K562 (cell line): Measurements from ENCODE around the gene TBCC. TPM values are rescaled to one million over a fixed set of nuclear protein-coding genes. Genes with fewer than 3 reads are reported as not detected.

Experiments
- ETS2 ChIP-seq: IDR thresholded peaks from 2 replicates; pipeline ENCODE4 v1.6.1; 2016; ENCODE audit warnings: borderline replicate concordance, missing genetic modification characterization, mild to moderate bottlenecking, moderate library complexity, missing compliant biosample characterization; ENCODE audit not compliant: poor library complexity, severe bottlenecking
- GTF2E2 ChIP-seq: fragments of 200-800 bp; sonication (Bioruptor generic); IDR thresholded peaks from 2 replicates; pipeline ENCODE4 v1.6.1; 2016; ENCODE audit warnings: missing genetic modification characterization, missing compliant biosample characterization
- HOXB6 ChIP-seq: fragments of 250-450 bp; sonication (Bioruptor Pico); IDR thresholded peaks from 2 replicates; pipeline ENCODE4 v1.5.1; 2022; ENCODE audit warnings: mild to moderate bottlenecking, borderline replicate concordance
- KAT2B ChIP-seq: IDR thresholded peaks from one replicate; pipeline ENCODE4 v1.6.1; 2012; ENCODE audit warnings: low read depth, mild to moderate bottlenecking, control low read depth, inconsistent platforms, low read length, moderate library complexity
- NFIX ChIP-seq: fragments of 250-450 bp; sonication (Bioruptor Pico); IDR thresholded peaks from 2 replicates; pipeline ENCODE4 v1.4.0; 2020; ENCODE audit warnings: low read depth, mild to moderate bottlenecking, moderate library complexity
- RFX5 ChIP-seq: IDR thresholded peaks from 2 replicates; pipeline ENCODE4 v1.6.1; 2011; ENCODE audit warnings: low read depth, mild to moderate bottlenecking, improper control_type of control experiment, low read length
- ZNF124 ChIP-seq: sonication (generic); formaldehyde crosslinking; IDR thresholded peaks from 2 replicates; pipeline ENCODE4 v1.8.1; 2022; ENCODE audit warnings: missing genetic modification reagents
- ZNF668 ChIP-seq: fragments of 250-450 bp; sonication (Bioruptor Pico); IDR thresholded peaks from 2 replicates; pipeline ENCODE4 v1.8.0; 2022; ENCODE audit warnings: mild to moderate bottlenecking, inconsistent platforms
- polyA plus RNA-seq, 8 experiments: library from polyadenylated mRNA; depleted of rRNA in 4 of 8; stranded (reverse) in 5 of 8; unstranded in 3 of 8; fragments of >200 nt; fragmentation: Nextera tagmentation in 2 of 8; fragmentation: Illumina TruSeq in 1 of 8; extraction: Ambion mirVana in 2 of 8; extraction: Trizol in 1 of 8; gene quantifications; 2 replicates each; pipeline versions ENCODE4 v1.2.1 to v1.2.3, GENCODE V29; 2011 to 2014; ENCODE audit warnings: inconsistent platforms in 1 of 8, missing spikeins in 1 of 8
- total RNA-seq, 7 experiments: library from RNA; depleted of rRNA in 6 of 7; stranded (reverse); fragments of >200 nt in 6 of 7; fragmentation: Illumina TruSeq in 2 of 7; extraction: Trizol in 2 of 7; gene quantifications; 2 replicates each; pipeline versions ENCODE4 v1.2.1 to v1.2.3, GENCODE V29; 2011 to 2021; ENCODE audit warnings: low replicate concordance in 1 of 7
- TF ChIP-seq, protein P1 (sequence below): fragments of 450-650 bp; formaldehyde crosslinking; IDR thresholded peaks from 2 replicates; pipeline ENCODE4 v1.4.0; 2022; ENCODE audit warnings: mild to moderate bottlenecking, moderate library complexity
- TF ChIP-seq, protein P2 (sequence below): sonication (generic); formaldehyde crosslinking; IDR thresholded peaks from 2 replicates; pipeline ENCODE4 v1.8.0; 2022; ENCODE audit warnings: mild to moderate bottlenecking, missing genetic modification reagents
- TF ChIP-seq, protein P3 (sequence below): fragments of 450-650 bp; IDR thresholded peaks from 2 replicates; pipeline ENCODE4 v1.6.1; 2014; ENCODE audit warnings: low read depth, mild to moderate bottlenecking, moderate library complexity, borderline replicate concordance
- TF ChIP-seq, protein P4 (sequence below): sonication (generic); formaldehyde crosslinking; IDR thresholded peaks from 2 replicates; pipeline ENCODE4 v1.8.0; 2022; ENCODE audit warnings: mild to moderate bottlenecking, low read depth, missing genetic modification reagents
- TF ChIP-seq, protein P5 (sequence below): sonication (generic); formaldehyde crosslinking; IDR thresholded peaks from 2 replicates; pipeline ENCODE4 v1.8.0; 2022; ENCODE audit warnings: missing genetic modification reagents, mild to moderate bottlenecking, borderline replicate concordance
- TF ChIP-seq, protein P6 (sequence below): fragments of 250-450 bp; sonication (Bioruptor Pico); IDR thresholded peaks from 2 replicates; pipeline ENCODE4 v1.8.0; 2021; ENCODE audit warnings: mild to moderate bottlenecking, moderate library complexity

TBCC gene
- total and polyA plus RNA-seq, 9 of the 15 experiments (the other 6 are each of a cell fraction or from before 2014, with no cell fraction given) = 2.8 to 34.1 (median 23.3) TPM

DNA sequence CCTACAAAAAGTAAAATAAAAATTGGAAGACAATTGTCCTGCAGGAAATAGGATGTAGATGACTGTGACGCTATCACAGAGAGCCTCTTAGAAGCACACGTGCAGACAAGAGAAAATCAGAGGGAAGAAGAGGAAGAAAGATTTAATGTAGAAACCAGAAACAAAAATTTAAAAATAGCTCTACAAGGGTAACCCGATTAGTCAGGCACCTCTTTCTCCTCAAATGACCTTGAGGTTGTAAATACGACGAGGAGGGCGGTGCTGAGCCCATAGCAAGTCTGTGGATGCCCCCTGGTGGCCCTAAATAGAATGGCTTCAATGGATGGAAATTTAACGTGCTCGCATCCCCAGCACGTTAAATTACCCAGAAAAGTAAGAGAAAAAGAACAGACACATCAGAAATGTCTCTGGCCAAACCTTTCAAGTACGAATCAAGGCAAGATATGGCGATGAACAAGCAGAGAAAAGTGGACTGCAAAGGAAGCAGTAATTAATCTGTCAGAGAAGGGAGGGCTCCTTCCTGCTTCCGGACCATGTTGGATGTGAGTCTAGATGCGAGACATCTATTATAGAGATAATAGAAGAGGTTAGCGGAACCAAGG is 19.3 kb downstream of the TBCC start (continued):
- TF ChIP-seq, protein P1, sequence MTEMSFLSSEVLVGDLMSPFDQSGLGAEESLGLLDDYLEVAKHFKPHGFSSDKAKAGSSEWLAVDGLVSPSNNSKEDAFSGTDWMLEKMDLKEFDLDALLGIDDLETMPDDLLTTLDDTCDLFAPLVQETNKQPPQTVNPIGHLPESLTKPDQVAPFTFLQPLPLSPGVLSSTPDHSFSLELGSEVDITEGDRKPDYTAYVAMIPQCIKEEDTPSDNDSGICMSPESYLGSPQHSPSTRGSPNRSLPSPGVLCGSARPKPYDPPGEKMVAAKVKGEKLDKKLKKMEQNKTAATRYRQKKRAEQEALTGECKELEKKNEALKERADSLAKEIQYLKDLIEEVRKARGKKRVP (CRISPR knock-in tag) = no peak
- TF ChIP-seq, protein P2, sequence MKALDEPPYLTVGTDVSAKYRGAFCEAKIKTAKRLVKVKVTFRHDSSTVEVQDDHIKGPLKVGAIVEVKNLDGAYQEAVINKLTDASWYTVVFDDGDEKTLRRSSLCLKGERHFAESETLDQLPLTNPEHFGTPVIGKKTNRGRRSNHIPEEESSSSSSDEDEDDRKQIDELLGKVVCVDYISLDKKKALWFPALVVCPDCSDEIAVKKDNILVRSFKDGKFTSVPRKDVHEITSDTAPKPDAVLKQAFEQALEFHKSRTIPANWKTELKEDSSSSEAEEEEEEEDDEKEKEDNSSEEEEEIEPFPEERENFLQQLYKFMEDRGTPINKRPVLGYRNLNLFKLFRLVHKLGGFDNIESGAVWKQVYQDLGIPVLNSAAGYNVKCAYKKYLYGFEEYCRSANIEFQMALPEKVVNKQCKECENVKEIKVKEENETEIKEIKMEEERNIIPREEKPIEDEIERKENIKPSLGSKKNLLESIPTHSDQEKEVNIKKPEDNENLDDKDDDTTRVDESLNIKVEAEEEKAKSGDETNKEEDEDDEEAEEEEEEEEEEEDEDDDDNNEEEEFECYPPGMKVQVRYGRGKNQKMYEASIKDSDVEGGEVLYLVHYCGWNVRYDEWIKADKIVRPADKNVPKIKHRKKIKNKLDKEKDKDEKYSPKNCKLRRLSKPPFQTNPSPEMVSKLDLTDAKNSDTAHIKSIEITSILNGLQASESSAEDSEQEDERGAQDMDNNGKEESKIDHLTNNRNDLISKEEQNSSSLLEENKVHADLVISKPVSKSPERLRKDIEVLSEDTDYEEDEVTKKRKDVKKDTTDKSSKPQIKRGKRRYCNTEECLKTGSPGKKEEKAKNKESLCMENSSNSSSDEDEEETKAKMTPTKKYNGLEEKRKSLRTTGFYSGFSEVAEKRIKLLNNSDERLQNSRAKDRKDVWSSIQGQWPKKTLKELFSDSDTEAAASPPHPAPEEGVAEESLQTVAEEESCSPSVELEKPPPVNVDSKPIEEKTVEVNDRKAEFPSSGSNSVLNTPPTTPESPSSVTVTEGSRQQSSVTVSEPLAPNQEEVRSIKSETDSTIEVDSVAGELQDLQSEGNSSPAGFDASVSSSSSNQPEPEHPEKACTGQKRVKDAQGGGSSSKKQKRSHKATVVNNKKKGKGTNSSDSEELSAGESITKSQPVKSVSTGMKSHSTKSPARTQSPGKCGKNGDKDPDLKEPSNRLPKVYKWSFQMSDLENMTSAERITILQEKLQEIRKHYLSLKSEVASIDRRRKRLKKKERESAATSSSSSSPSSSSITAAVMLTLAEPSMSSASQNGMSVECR = no peak
- TF ChIP-seq, protein P3, sequence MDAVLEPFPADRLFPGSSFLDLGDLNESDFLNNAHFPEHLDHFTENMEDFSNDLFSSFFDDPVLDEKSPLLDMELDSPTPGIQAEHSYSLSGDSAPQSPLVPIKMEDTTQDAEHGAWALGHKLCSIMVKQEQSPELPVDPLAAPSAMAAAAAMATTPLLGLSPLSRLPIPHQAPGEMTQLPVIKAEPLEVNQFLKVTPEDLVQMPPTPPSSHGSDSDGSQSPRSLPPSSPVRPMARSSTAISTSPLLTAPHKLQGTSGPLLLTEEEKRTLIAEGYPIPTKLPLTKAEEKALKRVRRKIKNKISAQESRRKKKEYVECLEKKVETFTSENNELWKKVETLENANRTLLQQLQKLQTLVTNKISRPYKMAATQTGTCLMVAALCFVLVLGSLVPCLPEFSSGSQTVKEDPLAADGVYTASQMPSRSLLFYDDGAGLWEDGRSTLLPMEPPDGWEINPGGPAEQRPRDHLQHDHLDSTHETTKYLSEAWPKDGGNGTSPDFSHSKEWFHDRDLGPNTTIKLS = no peak
- TF ChIP-seq ZNF124 = no peak
- no peak for TF ChIP-seq RFX5
- no peak for TF ChIP-seq KAT2B
- TF ChIP-seq ZNF668 (CRISPR knock-in tag) = no peak
- no peak for TF ChIP-seq NFIX (CRISPR knock-in tag)
- TF ChIP-seq HOXB6 (CRISPR knock-in tag) = no peak
- TF ChIP-seq, protein P4, sequence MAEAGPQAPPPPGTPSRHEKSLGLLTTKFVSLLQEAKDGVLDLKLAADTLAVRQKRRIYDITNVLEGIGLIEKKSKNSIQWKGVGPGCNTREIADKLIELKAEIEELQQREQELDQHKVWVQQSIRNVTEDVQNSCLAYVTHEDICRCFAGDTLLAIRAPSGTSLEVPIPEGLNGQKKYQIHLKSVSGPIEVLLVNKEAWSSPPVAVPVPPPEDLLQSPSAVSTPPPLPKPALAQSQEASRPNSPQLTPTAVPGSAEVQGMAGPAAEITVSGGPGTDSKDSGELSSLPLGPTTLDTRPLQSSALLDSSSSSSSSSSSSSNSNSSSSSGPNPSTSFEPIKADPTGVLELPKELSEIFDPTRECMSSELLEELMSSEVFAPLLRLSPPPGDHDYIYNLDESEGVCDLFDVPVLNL (CRISPR knock-in tag) = no peak
- TF ChIP-seq, protein P5, sequence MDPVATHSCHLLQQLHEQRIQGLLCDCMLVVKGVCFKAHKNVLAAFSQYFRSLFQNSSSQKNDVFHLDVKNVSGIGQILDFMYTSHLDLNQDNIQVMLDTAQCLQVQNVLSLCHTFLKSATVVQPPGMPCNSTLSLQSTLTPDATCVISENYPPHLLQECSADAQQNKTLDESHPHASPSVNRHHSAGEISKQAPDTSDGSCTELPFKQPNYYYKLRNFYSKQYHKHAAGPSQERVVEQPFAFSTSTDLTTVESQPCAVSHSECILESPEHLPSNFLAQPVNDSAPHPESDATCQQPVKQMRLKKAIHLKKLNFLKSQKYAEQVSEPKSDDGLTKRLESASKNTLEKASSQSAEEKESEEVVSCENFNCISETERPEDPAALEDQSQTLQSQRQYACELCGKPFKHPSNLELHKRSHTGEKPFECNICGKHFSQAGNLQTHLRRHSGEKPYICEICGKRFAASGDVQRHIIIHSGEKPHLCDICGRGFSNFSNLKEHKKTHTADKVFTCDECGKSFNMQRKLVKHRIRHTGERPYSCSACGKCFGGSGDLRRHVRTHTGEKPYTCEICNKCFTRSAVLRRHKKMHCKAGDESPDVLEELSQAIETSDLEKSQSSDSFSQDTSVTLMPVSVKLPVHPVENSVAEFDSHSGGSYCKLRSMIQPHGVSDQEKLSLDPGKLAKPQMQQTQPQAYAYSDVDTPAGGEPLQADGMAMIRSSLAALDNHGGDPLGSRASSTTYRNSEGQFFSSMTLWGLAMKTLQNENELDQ (CRISPR knock-in tag) = no peak
- TF ChIP-seq, protein P6, sequence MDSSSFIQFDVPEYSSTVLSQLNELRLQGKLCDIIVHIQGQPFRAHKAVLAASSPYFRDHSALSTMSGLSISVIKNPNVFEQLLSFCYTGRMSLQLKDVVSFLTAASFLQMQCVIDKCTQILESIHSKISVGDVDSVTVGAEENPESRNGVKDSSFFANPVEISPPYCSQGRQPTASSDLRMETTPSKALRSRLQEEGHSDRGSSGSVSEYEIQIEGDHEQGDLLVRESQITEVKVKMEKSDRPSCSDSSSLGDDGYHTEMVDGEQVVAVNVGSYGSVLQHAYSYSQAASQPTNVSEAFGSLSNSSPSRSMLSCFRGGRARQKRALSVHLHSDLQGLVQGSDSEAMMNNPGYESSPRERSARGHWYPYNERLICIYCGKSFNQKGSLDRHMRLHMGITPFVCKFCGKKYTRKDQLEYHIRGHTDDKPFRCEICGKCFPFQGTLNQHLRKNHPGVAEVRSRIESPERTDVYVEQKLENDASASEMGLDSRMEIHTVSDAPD = no peak
- no peak for TF ChIP-seq ETS2 (tag)
- TF ChIP-seq GTF2E2 = no peak
